SK-N-SH (cell line): ENCODE measurements around the gene MRPL21. TPM values are rescaled to one million over a fixed set of nuclear protein-coding genes. Genes with fewer than 3 reads are reported as not detected.

Source experiments
- CTCF ChIA-PET: fragments of 300-600, 350-600 bp; formaldehyde crosslinking; extraction: SDS; loops from one replicate; lab custom pipeline; 2021; lab: Yijun Ruan, JAX
- POLR2A ChIA-PET: fragments of 350-600 bp; sonication (Branson Sonifier 250); formaldehyde crosslinking; extraction: SDS; loops from one replicate; lab custom pipeline; 2020; ENCODE audit warnings: antibody characterized with exemption, inconsistent platforms; lab: Yijun Ruan, JAX
- DNase-seq: peaks from one replicate; pipeline ENCODE4 v3.0.0; 2012
- H2AFZ ChIP-seq: fragments of 200-600 bp; sonication (generic); 2 replicates; pipeline ENCODE4 v1.8.1; 2016; ENCODE audit warnings: antibody characterized with exemption, mild to moderate bottlenecking, low read depth
- H3F3A ChIP-seq: fragments of 200-600 bp; sonication (generic); replicated peaks from 2 replicates; pipeline ENCODE3; 2016; ENCODE audit warnings: antibody characterized with exemption, mild to moderate bottlenecking; ENCODE audit not compliant: insufficient read depth
- H3K27ac ChIP-seq, 2 experiments: fragments of 200-500 bp in 1 of 2; fragments of 200-600 bp in 1 of 2; sonication (Bioruptor generic) in 1 of 2; sonication (generic), shearing (Covaris generic) in 1 of 2; 2 replicates each; pipeline versions ENCODE4 v1.5.1 to v1.6.1; 2014 to 2016; ENCODE audit warnings: low read depth in 2 of 2, inconsistent platforms in 1 of 2, low read length in 1 of 2, mild to moderate bottlenecking in 1 of 2, mixed read lengths in 1 of 2
- H3K27me3 ChIP-seq: fragments of 200-600 bp; sonication (generic), shearing (Covaris generic); 2 replicates; pipeline ENCODE4 v1.6.1; 2016; ENCODE audit warnings: mixed run types; ENCODE audit not compliant: insufficient read depth
- H3K36me3 ChIP-seq, 2 experiments: fragments of 200-500 bp in 1 of 2; fragments of 200-600 bp in 1 of 2; sonication (Bioruptor generic) in 1 of 2; sonication (generic) in 1 of 2; replicated peaks in 1 of 2; 2 replicates each; pipeline versions ENCODE3 to v1.5.1; 2014 to 2016; ENCODE audit warnings: low read length in 1 of 2, mild to moderate bottlenecking in 1 of 2; ENCODE audit not compliant: insufficient read depth in 2 of 2, control insufficient read depth in 1 of 2
- H3K4me1 ChIP-seq, 2 experiments: fragments of 200-500 bp in 1 of 2; fragments of 200-600 bp in 1 of 2; sonication (Bioruptor generic) in 1 of 2; sonication (generic), shearing (Covaris generic) in 1 of 2; 2 replicates each; pipeline versions ENCODE4 v1.5.1 to v1.6.1; 2014 to 2016; ENCODE audit warnings: low read depth in 1 of 2, low read length in 1 of 2, mixed run types in 1 of 2; ENCODE audit not compliant: insufficient read depth in 2 of 2, control insufficient read depth in 1 of 2
- H3K4me2 ChIP-seq: fragments of 200-600 bp; sonication (generic), shearing (Covaris generic); 2 replicates; pipeline ENCODE4 v1.6.1; 2017; ENCODE audit warnings: mixed run types
- H3K4me3 ChIP-seq, 2 experiments: fragments of 200-500 bp in 1 of 2; fragments of 200-600 bp in 1 of 2; sonication (Bioruptor generic) in 1 of 2; sonication (generic), shearing (Covaris generic) in 1 of 2; 2 replicates each; pipeline versions ENCODE4 v1.5.1 to v1.8.1; 2014 to 2016; ENCODE audit warnings: low read depth in 2 of 2, inconsistent platforms in 1 of 2, low read length in 1 of 2, mild to moderate bottlenecking in 1 of 2, mixed read lengths in 1 of 2, moderate library complexity in 1 of 2
- H3K79me2 ChIP-seq: fragments of 200-600 bp; sonication (generic); 2 replicates; pipeline ENCODE4 v1.8.1; 2017; ENCODE audit warnings: mild to moderate bottlenecking; ENCODE audit not compliant: insufficient read depth
- H3K9ac ChIP-seq: fragments of 200-600 bp; sonication (generic); 2 replicates; pipeline ENCODE4 v1.6.1; 2017; ENCODE audit warnings: mixed run types
- H3K9me2 ChIP-seq: fragments of 200-600 bp; sonication (generic); 2 replicates; pipeline ENCODE4 v1.6.1; 2017; ENCODE audit warnings: mixed run types
- H3K9me3 ChIP-seq: fragments of 200-600 bp; sonication (generic); 2 replicates; pipeline ENCODE4 v1.6.1; 2017; ENCODE audit warnings: mixed run types, mild to moderate bottlenecking, moderate library complexity
- H4K20me1 ChIP-seq: fragments of 200-600 bp; sonication (generic); 2 replicates; pipeline ENCODE4 v1.6.1; 2017; ENCODE audit warnings: mild to moderate bottlenecking, mixed run types; ENCODE audit not compliant: insufficient read depth
- CHD2 ChIP-seq: fragments of 150-350 bp; IDR thresholded peaks from 2 replicates; pipeline ENCODE4 v1.6.1; 2018; ENCODE audit warnings: low read length; ENCODE audit not compliant: partially characterized antibody
- EP300 ChIP-seq, 2 experiments: IDR thresholded peaks; 2 replicates each; pipeline versions ENCODE4 v1.4.0 to v1.6.1; 2012; ENCODE audit warnings: borderline replicate concordance in 1 of 2, low read depth in 1 of 2, low read length in 1 of 2
- EZH2phosphoT487 ChIP-seq: fragments of 200-600 bp; sonication (generic); IDR thresholded peaks from 2 replicates; pipeline ENCODE4 v1.6.1; 2017; ENCODE audit warnings: low read depth, mixed run types, mild to moderate bottlenecking, antibody characterized with exemption, moderate library complexity, borderline replicate concordance
- FOSL2 ChIP-seq: IDR thresholded peaks from 2 replicates; pipeline ENCODE4 v1.4.0; 2012; ENCODE audit warnings: low read depth, mild to moderate bottlenecking, moderate library complexity, borderline replicate concordance
- GABPA ChIP-seq: IDR thresholded peaks from 2 replicates; pipeline ENCODE4 v1.4.0; 2012; ENCODE audit warnings: low read depth, mild to moderate bottlenecking
- JUND ChIP-seq: IDR thresholded peaks from 2 replicates; pipeline ENCODE4 v1.4.0; 2012
- MEF2A ChIP-seq: IDR thresholded peaks from 2 replicates; pipeline ENCODE4 v1.4.0; 2012; ENCODE audit warnings: low read depth, borderline replicate concordance
- NRF1 ChIP-seq: IDR thresholded peaks from 2 replicates; pipeline ENCODE4 v1.6.1; 2012; ENCODE audit warnings: low read depth, mild to moderate bottlenecking, low read length
- POLR2AphosphoS5 ChIP-seq: IDR thresholded peaks from 2 replicates; pipeline ENCODE4 v1.6.1; 2012; ENCODE audit warnings: low read depth, low read length
- RXRA ChIP-seq: IDR thresholded peaks from 2 replicates; pipeline ENCODE4 v1.4.0; 2012; ENCODE audit warnings: low read depth, mild to moderate bottlenecking, borderline replicate concordance
- SIN3A ChIP-seq: IDR thresholded peaks from 2 replicates; pipeline ENCODE4 v1.6.1; 2012; ENCODE audit warnings: low read depth, mild to moderate bottlenecking, low read length, moderate library complexity, borderline replicate concordance
- TCF12 ChIP-seq: IDR thresholded peaks from 2 replicates; pipeline ENCODE4 v1.4.0; 2012
- WGBS: methylation state at CpG from one replicate; pipeline ENCODE4 v1.1.6; 2017; ENCODE audit warnings: low lambda C conversion rate; 5-methylcytosine and 5-hydroxymethylcytosine counted together
- polyA plus RNA-seq, 3 experiments: library from polyadenylated mRNA; depleted of rRNA; stranded (reverse); fragments of >200 nt; gene quantifications; 2 replicates each; pipeline ENCODE4 v1.2.3, GENCODE V29; 2012

The MRPL21 gene
- polyA plus RNA-seq, 1 of the 3 experiments (the other 2 are of a cell fraction), result 125 TPM

DNA sequence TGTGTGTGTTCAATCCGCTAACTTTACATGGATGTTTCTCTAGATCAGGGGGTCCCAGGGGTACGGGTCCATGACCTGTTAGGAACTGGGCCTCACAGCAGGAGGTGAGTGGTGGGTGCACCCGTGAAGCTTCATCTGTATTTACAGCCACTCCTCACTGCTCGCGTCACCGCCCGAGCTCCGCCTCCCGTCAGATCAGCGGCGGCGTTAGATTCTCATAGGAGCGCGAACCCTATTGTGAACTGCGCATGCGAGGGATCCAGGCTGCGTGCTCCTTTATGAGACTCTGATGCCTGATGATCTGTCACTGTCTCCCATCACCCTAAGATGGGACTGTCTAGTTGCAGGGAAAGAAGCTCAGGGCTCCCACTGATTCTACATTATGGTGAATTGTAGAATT lies 45.3 kb upstream of the MRPL21 start:
- no peaks in the 10 kb centered on the region for H3F3A ChIP-seq
- no peaks in the 10 kb centered on the region for H3K9me2 ChIP-seq
- TF ChIP-seq SIN3A, result no peak
- no peak for TF ChIP-seq CHD2
- 90% methylated on average over 17 of the region's 17 CpGs for WGBS
- H3K36me3 ChIP-seq, result no peaks in the 10 kb centered on the region
- CTCF ChIA-PET, result interaction anchor here (0.6 kb wide), 1 partner anchor 153 kb away, joined by 3 read pairs; no protein-coding TSS in a partner anchor
- H3K27ac ChIP-seq, result no peak overlapping the region
- POLR2A ChIA-PET, result no interaction called here
- no peaks in the 10 kb centered on the region for H3K4me1 ChIP-seq
- no peaks in the 10 kb centered on the region for H3K9me3 ChIP-seq
- no peak for DNase-seq
- H3K4me3 ChIP-seq, result no peak overlapping the region
- no peak overlapping the region for H3K9ac ChIP-seq
- no peaks in the 10 kb centered on the region for H3K79me2 ChIP-seq
- H4K20me1 ChIP-seq, result no peaks in the 10 kb centered on the region
- H3K27me3 ChIP-seq, result no peaks in the 10 kb centered on the region
- no peak overlapping the region for H2AFZ ChIP-seq
- H3K4me2 ChIP-seq, result no peak overlapping the region

DNA sequence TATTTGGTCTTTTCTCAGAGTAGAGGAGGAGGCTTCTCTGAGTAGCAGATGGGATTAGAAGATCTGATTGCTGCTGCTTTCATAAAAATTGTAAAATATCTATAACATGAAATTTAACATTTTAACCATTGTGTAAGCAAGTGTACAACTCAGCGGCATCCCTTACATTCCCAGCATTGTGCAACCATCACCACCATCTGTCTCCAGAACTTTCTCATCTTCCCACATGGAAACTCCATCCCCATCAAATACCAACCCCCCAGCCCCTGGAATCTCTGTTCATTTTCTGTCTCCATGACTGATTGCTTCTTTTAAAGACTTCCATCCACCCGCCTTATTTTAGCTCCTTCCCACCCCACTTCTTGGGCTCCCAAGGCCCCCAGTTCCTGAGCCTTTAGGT lies 44.9 kb upstream of the MRPL21 start:
- no peaks in the 10 kb centered on the region for H3K27me3 ChIP-seq
- no peaks in the 10 kb centered on the region for H3K9me3 ChIP-seq
- H3K79me2 ChIP-seq, result no peaks in the 10 kb centered on the region
- H3K9me2 ChIP-seq, result no peaks in the 10 kb centered on the region
- H3K4me2 ChIP-seq, result no peak overlapping the region
- 69% methylated on average over 2 of the region's 2 CpGs for WGBS
- ChIA-PET POLR2A (no interaction called here), CTCF (no interaction called here)
- H3K4me3 ChIP-seq, result no peak overlapping the region
- TF ChIP-seq MEF2A (no peak), EP300 (IDR thresholded peaks at IDR 0.05; ENCODE audit: borderline replicate concordance in 1 of 2, low read depth in 1 of 2, low read length in 1 of 2) (no peak), EZH2phosphoT487 (no peak), TCF12 (no peak), POLR2AphosphoS5 (no peak), JUND (no peak)
- DNase-seq, result no peak
- no peak overlapping the region for H2AFZ ChIP-seq
- no peak overlapping the region for H3K9ac ChIP-seq
- no peaks in the 10 kb centered on the region for H3K4me1 ChIP-seq
- no peaks in the 10 kb centered on the region for H3K36me3 ChIP-seq
- H4K20me1 ChIP-seq, result no peaks in the 10 kb centered on the region
- no peak overlapping the region for H3K27ac ChIP-seq
- H3F3A ChIP-seq, result no peaks in the 10 kb centered on the region

DNA sequence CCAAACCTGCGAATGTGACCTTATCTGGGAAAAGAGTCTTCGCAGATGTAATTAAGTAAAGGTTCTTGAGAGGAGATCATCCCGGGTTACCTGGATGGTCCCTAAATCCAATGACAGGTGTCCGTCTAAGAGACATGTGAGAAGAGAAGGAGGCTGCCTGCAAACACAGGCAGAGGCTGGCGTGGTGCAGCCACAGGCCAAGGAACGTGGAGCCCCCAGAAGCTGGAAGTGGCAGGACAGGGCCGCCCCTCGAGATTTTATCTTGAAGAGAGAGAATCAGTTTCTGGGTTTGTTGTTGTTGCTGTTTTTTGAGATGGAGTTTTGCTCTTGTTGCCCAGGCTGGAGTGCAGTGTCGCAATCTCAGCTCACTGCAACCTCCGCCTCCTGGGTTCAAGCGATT lies 43.5 kb upstream of the MRPL21 start:
- CTCF ChIA-PET, result interaction anchor here (0.8 to 2.0 kb wide), 2 partner anchors 9 to 97 kb away, joined by 3 to 5 read pairs; no protein-coding TSS in a partner anchor
- H3K79me2 ChIP-seq, result no peaks in the 10 kb centered on the region
- WGBS, result 84% methylated on average over 11 of the region's 11 CpGs

More for the DNA sequence above, 43.5 kb upstream of the MRPL21 start:
- H3K4me2 ChIP-seq, result no peak overlapping the region
- H3K27me3 ChIP-seq, result no peaks in the 10 kb centered on the region
- no peaks in the 10 kb centered on the region for H3F3A ChIP-seq
- no peak overlapping the region for H3K4me3 ChIP-seq
- H3K36me3 ChIP-seq, result no peaks in the 10 kb centered on the region
- H3K27ac ChIP-seq, result peak overlapping the region in 1 of 2 experiments; percentile 37; a peak in 1 of 4 replicates
- no peaks in the 10 kb centered on the region for H4K20me1 ChIP-seq
- POLR2A ChIA-PET, result no interaction called here
- H3K9me2 ChIP-seq, result no peaks in the 10 kb centered on the region
- no peaks in the 10 kb centered on the region for H3K9me3 ChIP-seq
- TF ChIP-seq FOSL2 (no peak), NRF1 (no peak), GABPA (no peak), RXRA (no peak)
- no peak overlapping the region for H3K9ac ChIP-seq
- DNase-seq, result no peak
- no peak overlapping the region for H2AFZ ChIP-seq
- H3K4me1 ChIP-seq, result no peaks in the 10 kb centered on the region
